ACHN (cell line): ENCODE results near the gene DLAT.

Experiments used
- DNase-seq: peaks from one replicate; pipeline ENCODE4 v3.0.0-alpha.2; 2015
- in situ Hi-C: cut with HindIII; loops from 2 replicates; pipeline ENCODE4 v1.10.0; 2017; ENCODE audit warnings: low sequenced_read_pairs, low pct_ligation_motif_present, low pct_unique_long_range_greater_than_20kb

The DLAT gene

GRCh38 chr11:112097734-112098528 lies 72.7 kb downstream of the DLAT start:
- in situ Hi-C loops = no loop called here

GRCh38 chr11:112100462-112100861 lies 75.3 kb downstream of the DLAT start:
- in situ Hi-C loops = no loop called here
- no peak for DNase-seq

More at GRCh38 chr11:112097734-112098528, 72.7 kb downstream of the DLAT start:
- no peak for DNase-seq

GRCh38 chr11:112103446-112103845 lies 78.2 kb downstream of the DLAT start:
- no peak for DNase-seq
- in situ Hi-C loops = no loop called here

GRCh38 chr11:112106070-112106469 lies 80.9 kb downstream of the DLAT start:
- in situ Hi-C loops = no loop called here
- DNase-seq = no peak
